Calu3 (cell line): ENCODE measurements around the gene OR12D1. TPM values are rescaled to one million over a fixed set of nuclear protein-coding genes. Genes with fewer than 3 reads are reported as not detected.

ENCODE experiments used
- BruUV-seq: library from RNA; stranded (reverse); fragments of 400-500 nt; replicated peaks from 2 replicates; lab custom pipeline; 2021; lab: Mats Ljungman, UMichigan
- CTCF ChIA-PET: fragments of 300-600 bp; sonication (Branson Sonifier 250); formaldehyde crosslinking; loops from one replicate; lab custom pipeline; 2022; ENCODE audit warnings: antibody characterized with exemption; lab: Charles Lee
- DNase-seq: peaks from one replicate; pipeline ENCODE4 v3.0.0; 2022
- H3K27ac Mint-ChIP-seq: one replicate; pipeline ENCODE4 v1.8.0; 2022; ENCODE audit warnings: mixed read lengths; ENCODE audit not compliant: unreplicated experiment
- H3K27me3 Mint-ChIP-seq: one replicate; pipeline ENCODE4 v1.8.0; 2022; ENCODE audit warnings: mixed read lengths; ENCODE audit not compliant: unreplicated experiment
- H3K36me3 Mint-ChIP-seq: one replicate; pipeline ENCODE4 v1.8.0; 2022; ENCODE audit warnings: mild to moderate bottlenecking, moderate library complexity, mixed read lengths; ENCODE audit not compliant: insufficient read depth, unreplicated experiment
- H3K4me1 Mint-ChIP-seq: one replicate; pipeline ENCODE4 v1.8.0; 2022; ENCODE audit warnings: mild to moderate bottlenecking, low read depth, mixed read lengths; ENCODE audit not compliant: unreplicated experiment
- H3K4me3 Mint-ChIP-seq: one replicate; pipeline ENCODE4 v1.8.0; 2022; ENCODE audit warnings: mild to moderate bottlenecking, low read depth, moderate library complexity, mixed read lengths; ENCODE audit not compliant: unreplicated experiment
- H3K9me3 Mint-ChIP-seq: one replicate; pipeline ENCODE4 v1.8.0; 2022; ENCODE audit warnings: low read depth, mixed read lengths; ENCODE audit not compliant: unreplicated experiment
- intact Hi-C: fragments of 100-400 bp; cut with micrococcal nuclease; formaldehyde crosslinking; loops from one replicate; pipeline ENCODE4 v1.10.0; 2022; ENCODE audit not compliant: unreplicated experiment
- total RNA-seq: library from RNA; stranded (reverse); gene quantifications from 2 replicates; pipeline ENCODE4 v1.2.3, GENCODE V29; 2022
- TF ChIP-seq, protein P1 (sequence below): fragments of 200-600 bp; IDR thresholded peaks from one replicate; pipeline ENCODE4 v1.8.0; 2022; ENCODE audit warnings: antibody characterized with exemption; ENCODE audit not compliant: unreplicated experiment

The OR12D1 gene
- total RNA-seq, 1 experiment from 2014 or later = not detected

DNA sequence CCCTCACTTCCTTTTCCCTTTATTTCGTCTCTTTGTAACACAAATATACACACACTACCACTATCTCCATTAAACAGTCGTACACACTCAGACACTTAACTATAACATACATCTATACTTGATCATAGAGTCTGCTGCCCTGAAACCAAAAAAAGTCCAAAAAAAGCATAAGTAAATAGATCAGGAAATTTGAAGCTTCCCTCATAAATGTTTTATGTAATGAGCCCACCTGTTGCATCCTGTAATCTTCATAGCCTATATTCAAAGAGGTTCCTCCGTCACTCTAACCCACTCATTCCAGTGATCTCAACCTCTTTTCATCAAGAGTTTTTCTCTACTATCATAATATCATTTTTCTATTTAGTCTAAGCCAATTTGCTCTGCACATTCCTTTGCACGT is 26.2 kb upstream of the OR12D1 start:
- Mint-ChIP-seq H3K36me3 (no peaks in the 10 kb centered on the region), H3K27me3 (no peaks in the 10 kb centered on the region), H3K4me3 (no peak overlapping the region), H3K27ac (no peak overlapping the region), H3K4me1 (no peaks in the 10 kb centered on the region), H3K9me3 (peaks cover 4% of the 10 kb centered on the region)
- no TSS peak for BruUV-seq
- intact Hi-C loops = no loop called here
- DNase-seq = no peak
- TF ChIP-seq, protein P1, sequence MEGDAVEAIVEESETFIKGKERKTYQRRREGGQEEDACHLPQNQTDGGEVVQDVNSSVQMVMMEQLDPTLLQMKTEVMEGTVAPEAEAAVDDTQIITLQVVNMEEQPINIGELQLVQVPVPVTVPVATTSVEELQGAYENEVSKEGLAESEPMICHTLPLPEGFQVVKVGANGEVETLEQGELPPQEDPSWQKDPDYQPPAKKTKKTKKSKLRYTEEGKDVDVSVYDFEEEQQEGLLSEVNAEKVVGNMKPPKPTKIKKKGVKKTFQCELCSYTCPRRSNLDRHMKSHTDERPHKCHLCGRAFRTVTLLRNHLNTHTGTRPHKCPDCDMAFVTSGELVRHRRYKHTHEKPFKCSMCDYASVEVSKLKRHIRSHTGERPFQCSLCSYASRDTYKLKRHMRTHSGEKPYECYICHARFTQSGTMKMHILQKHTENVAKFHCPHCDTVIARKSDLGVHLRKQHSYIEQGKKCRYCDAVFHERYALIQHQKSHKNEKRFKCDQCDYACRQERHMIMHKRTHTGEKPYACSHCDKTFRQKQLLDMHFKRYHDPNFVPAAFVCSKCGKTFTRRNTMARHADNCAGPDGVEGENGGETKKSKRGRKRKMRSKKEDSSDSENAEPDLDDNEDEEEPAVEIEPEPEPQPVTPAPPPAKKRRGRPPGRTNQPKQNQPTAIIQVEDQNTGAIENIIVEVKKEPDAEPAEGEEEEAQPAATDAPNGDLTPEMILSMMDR = no peak
- CTCF ChIA-PET = interaction anchor here (0.7 kb wide), 1 partner anchor 122 kb away, joined by 3 read pairs; no protein-coding TSS in a partner anchor

GRCh38 chr6:29395331-29395730 is 19.4 kb upstream of the OR12D1 start, which contains the start of gene OR12D2:
Gene OR12D2 (plus strand): TSS chr6:29395631. CDS start chr6:29396700, 1,069 bp downstream.
- no peaks in the 10 kb centered on the region for H3K27me3 Mint-ChIP-seq
- CTCF ChIA-PET = no interaction called here
- no peaks in the 10 kb centered on the region for H3K36me3 Mint-ChIP-seq
- no TSS peak for BruUV-seq
- DNase-seq = no peak
- no peak within 1 kb of the TSS for H3K27ac Mint-ChIP-seq
- intact Hi-C loops = no loop called here
- no peaks in the 10 kb centered on the region for H3K4me1 Mint-ChIP-seq
- no peaks in the 10 kb centered on the region for H3K9me3 Mint-ChIP-seq
- no peak within 1 kb of the TSS for H3K4me3 Mint-ChIP-seq
- TF ChIP-seq, protein P1 = no peak

DNA sequence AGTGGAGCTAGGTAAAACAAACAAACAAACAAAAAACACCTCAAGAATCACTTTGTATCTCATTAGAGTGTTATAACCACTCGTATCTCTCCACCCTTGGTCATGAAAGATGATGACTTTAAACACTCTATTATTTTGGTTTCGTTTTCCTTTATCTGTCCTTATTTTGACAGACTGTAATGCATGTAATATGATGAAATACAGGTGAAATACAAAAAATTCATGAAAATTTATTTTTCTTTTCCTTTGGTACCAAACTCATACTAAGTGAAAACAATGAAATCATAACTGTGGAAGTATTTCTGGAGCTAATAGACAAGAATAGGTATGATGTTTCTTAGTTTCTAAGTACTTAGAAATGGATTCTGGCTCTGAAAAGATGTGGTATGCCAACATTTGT is 15.2 kb upstream of the OR12D1 start:
- TF ChIP-seq, protein P1 = no peak
- CTCF ChIA-PET = no interaction called here
- BruUV-seq = no TSS peak
- Mint-ChIP-seq H3K9me3 (no peaks in the 10 kb centered on the region), H3K27ac (no peak overlapping the region), H3K4me1 (no peaks in the 10 kb centered on the region), H3K36me3 (no peaks in the 10 kb centered on the region), H3K4me3 (no peak overlapping the region), H3K27me3 (no peaks in the 10 kb centered on the region)
- no peak for DNase-seq
- intact Hi-C loops = no loop called here

DNA sequence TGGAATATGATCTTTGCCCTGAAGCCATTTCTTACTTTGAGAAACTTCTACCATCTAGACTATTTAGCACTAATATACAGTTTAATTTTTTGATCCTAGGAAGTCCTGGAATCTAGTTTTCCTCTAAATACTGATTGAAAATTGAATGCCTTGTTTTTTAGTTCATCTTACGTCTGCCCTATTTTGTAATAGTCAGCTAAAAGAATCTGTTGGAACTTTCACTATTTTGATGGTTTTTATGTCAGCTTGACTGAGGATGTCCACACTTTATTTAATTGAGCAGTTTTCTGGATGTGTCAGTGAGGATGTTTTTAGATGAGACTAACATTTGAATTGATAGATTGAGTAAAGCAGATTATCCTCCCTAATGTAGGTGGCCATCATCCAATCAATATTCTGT is 10.9 kb upstream of the OR12D1 start:
- BruUV-seq = no TSS peak
- intact Hi-C loops = no loop called here
- no peak overlapping the region for H3K4me3 Mint-ChIP-seq
- CTCF ChIA-PET = no interaction called here
- H3K27me3 Mint-ChIP-seq = no peaks in the 10 kb centered on the region
- H3K27ac Mint-ChIP-seq = no peak overlapping the region
- no peaks in the 10 kb centered on the region for H3K9me3 Mint-ChIP-seq
- no peaks in the 10 kb centered on the region for H3K4me1 Mint-ChIP-seq
- no peak for DNase-seq
- no peaks in the 10 kb centered on the region for H3K36me3 Mint-ChIP-seq
- TF ChIP-seq, protein P1 = no peak
